T-helper 2 cell treated with Interferon-gamma antibody and Interleukin-4, amounts not matched to agents 100 ng/mL and 5 ng/mL, for 36 hours (primary cell): ENCODE results near the gene GRIP2. TPM values are rescaled to one million over a fixed set of nuclear protein-coding genes. Genes with fewer than 3 reads are reported as not detected.

Source experiments
- intact Hi-C: fragments of 100-400 bp; cut with micrococcal nuclease; formaldehyde crosslinking; loops from one replicate; pipeline ENCODE4 v1.15.1; 2023
- total RNA-seq: library from RNA; stranded (reverse); gene quantifications from 2 replicates; pipeline ENCODE4 v1.2.3, GENCODE V29; 2022

Gene GRIP2
- total RNA-seq, 1 donor from 2014 or later, result not detected

DNA sequence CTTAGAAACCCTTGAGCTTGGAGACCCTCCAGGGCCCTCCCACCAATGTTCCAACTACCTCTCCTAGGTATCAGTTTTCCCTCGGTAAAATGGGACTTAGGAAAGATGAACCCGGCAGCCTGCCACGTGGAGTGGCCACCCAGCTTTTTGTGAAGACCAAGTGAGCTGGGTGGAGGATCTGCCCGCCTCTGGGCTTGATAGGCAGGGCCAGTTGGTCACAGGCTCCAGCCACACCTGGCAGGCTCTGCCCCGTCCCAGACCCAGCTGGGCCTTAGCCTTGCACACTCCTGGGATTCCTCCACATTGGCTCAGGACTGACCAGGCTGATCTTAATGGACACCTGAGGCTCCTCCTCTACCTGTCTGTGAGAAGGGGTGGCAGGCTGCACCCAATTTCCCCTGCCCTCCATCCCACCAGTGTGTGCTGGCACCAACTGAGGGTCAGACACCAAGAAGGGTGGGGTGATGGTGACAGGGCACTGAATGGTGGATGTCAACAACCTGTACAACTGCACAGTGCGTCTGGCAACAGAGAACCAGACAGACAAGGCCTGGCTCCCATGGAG lies 761 bp upstream of the GRIP2 start:
- intact Hi-C loops, result no loop called here

GRCh38 chr3:14539384-14539741 lies 779 bp downstream of the GRIP2 start:
- intact Hi-C loops, result no loop called here

DNA sequence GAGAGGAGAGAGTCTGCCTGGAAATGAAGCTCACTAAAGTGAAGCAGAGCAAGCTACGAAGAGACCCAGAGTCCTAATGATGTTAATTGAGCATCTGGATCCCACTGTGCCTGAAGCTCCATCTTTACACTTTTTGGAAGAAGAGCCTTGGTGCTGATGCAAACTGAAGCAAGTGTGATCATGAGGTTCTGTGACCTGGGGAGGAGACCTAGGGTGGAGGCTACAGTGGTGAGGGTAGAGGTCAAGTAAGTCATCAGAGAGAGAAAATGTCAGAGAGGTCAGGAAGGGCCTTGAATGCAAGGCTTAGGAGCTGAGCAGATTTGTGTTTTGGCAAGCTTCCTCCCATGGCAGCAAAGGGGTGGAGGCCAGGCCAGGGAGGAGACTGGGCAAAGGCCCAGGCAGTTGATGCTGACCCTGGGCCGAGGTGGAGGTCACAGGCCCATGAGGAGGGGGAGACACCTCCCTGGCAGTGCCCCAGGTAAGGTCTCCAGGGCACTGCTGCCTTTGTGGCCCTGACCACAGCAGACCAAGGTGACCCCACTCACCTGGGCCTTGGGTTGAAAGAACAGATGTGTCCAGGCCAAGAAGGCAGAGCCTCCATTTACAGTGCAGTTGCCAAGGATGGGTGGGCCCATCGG lies 1.6 kb downstream of the GRIP2 start:
- intact Hi-C loops, result no loop called here

GRCh38 chr3:14537590-14538450 lies 2.3 kb downstream of the GRIP2 start:
- intact Hi-C loops, result no loop called here

- intact Hi-C loops, result no loop called here
Measured at GRCh38 chr3:14536837-14537589, 3.1 kb downstream of the GRIP2 start.

GRCh38 chr3:14536055-14536815 lies 3.9 kb downstream of the GRIP2 start:
- intact Hi-C loops, result no loop called here

DNA sequence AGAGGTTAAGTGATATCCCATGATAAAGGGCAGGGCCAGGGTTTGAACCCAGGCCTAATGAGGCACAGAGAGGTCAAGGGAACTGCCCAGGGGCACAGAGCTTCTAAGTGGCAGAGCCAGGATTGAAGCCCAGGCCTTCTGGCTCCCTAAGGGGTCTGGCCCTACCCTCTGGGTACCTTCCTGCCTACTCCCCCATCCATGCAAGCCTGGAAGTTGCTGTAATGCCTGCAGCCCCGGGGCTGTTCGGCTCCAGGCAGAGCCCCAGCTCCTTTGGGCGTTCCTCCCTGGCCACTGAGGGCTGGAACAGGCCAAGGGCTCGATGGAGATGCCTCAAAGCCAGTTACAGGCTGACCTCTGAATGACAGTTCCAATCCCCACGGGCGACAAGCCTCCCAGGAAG lies 4.5 kb downstream of the GRIP2 start:
- intact Hi-C loops, result no loop called here

GRCh38 chr3:14534516-14535191 lies 5.5 kb downstream of the GRIP2 start:
- intact Hi-C loops, result no loop called here

- intact Hi-C loops, result no loop called here
Measured at GRCh38 chr3:14533457-14533958, 6.6 kb downstream of the GRIP2 start.

DNA sequence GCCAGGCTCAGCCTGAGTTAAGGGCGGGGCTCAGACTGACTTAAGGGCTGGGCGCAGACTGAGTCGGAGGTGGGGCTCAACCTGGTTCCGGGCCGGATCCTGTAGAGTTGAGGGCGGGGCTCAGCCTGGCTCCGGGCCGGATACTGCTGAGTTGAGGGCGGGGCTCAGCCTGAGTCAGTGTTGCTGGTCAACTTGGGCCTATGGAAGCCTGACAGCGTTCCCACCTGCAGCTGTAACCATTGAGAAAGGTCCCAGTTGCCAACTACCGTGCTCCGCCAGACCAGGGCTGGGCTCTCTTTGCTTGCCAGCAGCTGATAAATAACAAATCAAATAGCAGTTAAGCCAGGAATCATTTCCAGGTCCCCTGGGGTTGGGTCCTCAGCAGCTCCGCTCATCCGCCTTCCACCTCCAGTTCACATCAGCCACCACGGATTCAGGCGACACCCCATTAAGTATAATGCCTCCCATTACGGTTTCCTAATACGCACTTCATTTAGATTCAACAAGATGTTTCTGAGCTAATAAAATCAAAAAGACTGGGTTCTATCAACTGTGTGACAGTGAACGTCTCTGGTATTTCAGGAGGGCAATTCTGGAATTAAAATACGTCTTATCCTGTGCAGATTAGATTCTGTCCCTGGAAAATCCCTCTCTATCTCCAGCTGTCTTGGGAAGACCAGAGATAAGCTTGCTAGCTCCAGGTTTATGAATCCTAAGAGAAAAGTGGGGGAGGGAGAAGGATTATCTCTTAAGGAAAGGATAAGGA lies 7.3 kb downstream of the GRIP2 start:
- intact Hi-C loops, result no loop called here

DNA sequence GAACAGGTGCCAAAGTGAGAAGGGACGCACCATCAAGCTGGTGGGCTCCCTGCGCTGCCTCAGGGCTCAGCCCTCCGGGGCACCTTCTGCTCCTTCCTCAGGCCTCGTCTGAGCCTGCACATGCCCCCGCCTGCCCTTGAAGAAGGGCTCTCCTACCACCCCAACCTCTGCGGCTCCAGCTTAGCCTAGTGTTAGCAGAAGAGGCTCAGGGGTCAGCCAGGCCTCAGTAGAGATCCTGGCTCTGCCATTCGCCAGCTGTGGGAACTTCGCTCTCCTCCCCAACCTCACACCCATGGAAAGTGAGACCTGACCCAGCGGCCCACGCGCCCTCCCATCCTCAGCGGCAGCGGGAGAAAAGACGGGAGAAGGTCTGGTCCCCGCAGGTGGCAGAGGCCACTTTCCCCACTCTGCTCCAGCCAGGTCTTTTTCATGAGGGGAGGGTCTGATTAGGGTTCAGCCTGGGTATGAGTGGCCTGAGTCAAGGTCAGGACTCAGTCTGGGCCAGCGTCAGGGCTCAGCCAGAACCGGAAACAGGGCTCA lies 8.2 kb downstream of the GRIP2 start:
- intact Hi-C loops, result no loop called here

- intact Hi-C loops, result no loop called here
Measured at GRCh38 chr3:14528081-14528480, 12.1 kb downstream of the GRIP2 start.

DNA sequence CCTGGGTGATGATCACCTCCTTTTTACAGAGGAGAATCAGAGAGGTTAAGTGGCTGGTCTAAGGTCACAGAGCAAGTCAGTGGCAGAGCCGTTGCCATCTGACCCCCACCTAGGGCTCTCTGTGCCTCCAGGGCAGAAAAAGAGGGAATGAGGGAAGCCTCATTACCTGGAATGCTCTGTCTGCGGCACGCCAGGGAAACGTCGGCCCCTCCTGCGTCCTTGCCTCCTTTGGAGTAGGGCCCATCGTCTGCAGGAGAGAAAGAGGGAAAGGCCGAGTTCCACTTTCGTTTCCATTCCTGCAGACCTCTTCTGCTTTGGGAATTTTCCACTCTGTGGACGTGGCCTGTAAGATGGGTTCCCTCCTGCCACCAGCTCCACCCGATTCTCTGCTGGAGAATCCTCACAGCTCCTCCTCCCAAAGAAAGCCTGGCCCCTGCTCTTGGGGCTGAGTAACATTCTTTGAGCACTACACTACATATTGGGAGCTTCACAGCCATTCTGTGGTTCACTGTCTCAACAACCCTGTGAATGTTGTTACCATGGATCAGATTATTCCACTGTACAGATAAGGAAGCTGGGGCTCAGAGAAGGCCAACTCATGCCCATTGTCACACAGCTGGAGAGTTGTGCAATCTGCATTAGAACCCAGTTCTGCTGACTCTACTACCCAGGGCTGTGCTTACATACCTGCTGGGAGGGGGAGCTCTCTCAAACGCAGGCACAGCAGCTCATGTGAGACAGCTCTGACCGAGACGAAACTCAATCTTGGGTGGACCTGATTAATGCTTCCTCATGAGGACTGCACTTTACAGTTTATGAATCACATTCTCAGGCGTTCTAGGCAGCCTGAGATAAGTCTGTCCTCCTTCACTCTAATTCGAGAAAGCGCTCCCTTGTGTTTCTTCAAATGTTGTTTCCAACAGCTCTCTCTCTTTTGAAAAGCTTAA lies 14.2 kb downstream of the GRIP2 start:
- intact Hi-C loops, result no loop called here

- intact Hi-C loops, result no loop called here
Measured at GRCh38 chr3:14524920-14525660, 15.1 kb downstream of the GRIP2 start.

GRCh38 chr3:14524311-14524711 lies 15.8 kb downstream of the GRIP2 start:
- intact Hi-C loops, result no loop called here

DNA sequence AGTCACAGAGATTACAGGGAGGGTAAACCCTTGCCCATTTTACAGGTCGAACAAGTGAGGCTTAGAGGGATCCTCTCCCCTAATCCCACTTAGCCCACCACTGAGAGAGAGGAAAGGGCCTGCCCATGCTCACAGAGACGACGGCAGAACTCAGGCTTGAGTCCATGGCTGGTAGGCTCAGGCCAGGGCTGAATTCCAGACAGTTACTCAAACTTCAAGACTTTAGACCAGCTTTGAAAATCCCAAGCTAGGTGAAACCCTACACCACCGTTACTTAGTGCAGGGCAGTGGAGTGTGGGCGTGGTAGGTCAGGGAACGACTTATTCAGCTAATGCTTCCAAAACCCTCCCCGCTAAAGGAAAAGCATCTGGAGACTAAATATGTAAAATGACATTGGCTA lies 16.4 kb downstream of the GRIP2 start:
- intact Hi-C loops, result no loop called here

DNA sequence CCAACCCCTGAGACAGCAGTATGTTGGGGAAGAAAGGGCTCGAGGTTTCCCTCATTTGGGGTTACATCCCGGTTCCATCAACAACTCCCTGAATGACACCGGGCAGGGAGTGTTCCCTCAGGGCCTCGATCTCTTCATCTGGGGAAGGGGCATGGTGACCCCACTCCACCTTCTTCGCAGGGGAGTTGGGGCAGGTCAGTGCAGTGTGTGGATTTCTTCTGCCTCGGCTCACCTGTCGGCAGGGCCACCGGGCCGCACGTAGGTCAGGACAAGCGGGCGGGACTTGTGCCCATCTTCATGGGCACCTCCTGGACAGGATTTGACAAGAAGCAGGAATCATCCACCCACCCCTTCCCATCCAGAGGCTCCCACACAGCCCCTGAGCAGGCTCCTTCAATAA lies 17.4 kb downstream of the GRIP2 start:
- intact Hi-C loops, result no loop called here
